ENCODE measurements around the gene MVK.

DNA sequence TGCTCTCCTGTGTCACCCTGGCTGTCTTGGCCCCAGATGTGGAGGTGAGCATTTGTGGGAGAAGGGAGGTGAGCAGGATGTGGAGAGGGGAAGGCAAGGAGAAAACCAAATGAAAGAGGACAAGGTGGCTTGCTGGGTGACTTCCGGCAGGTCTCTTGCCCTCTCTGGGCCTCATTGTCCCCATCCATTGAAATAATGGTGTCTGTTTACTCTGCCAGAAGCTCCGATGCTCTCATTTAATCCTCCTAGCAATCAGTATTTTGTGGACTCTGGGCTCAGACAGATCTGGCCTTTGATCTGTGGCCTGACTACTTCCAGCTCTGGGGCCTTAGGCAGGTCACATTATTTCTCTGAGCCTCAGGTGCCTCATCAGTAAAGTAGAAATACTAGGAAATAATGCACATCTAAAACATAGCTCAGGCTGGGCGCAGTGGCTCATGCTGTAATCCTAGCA, 30.6 kb downstream of the MVK start:
- TF ChIP-seq, protein P1, sequence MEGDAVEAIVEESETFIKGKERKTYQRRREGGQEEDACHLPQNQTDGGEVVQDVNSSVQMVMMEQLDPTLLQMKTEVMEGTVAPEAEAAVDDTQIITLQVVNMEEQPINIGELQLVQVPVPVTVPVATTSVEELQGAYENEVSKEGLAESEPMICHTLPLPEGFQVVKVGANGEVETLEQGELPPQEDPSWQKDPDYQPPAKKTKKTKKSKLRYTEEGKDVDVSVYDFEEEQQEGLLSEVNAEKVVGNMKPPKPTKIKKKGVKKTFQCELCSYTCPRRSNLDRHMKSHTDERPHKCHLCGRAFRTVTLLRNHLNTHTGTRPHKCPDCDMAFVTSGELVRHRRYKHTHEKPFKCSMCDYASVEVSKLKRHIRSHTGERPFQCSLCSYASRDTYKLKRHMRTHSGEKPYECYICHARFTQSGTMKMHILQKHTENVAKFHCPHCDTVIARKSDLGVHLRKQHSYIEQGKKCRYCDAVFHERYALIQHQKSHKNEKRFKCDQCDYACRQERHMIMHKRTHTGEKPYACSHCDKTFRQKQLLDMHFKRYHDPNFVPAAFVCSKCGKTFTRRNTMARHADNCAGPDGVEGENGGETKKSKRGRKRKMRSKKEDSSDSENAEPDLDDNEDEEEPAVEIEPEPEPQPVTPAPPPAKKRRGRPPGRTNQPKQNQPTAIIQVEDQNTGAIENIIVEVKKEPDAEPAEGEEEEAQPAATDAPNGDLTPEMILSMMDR (IDR thresholded peaks at IDR 0.05) = no peak
- no peak for TF ChIP-seq POLR2A (IDR thresholded peaks at IDR 0.05)

Measured in body of pancreas (tissue), 4 donors.